GM19324 (cell line): ENCODE data around the gene CNTNAP5.

Experiments
- ATAC-seq: cut with Tn5 transposase; IDR thresholded peaks from one replicate; pipeline ENCODE4 v1.9.1; 2021; ENCODE audit warnings: mild to moderate bottlenecking, moderate library complexity; ENCODE audit not compliant: unreplicated experiment, low FRiP score

The CNTNAP5 gene

DNA sequence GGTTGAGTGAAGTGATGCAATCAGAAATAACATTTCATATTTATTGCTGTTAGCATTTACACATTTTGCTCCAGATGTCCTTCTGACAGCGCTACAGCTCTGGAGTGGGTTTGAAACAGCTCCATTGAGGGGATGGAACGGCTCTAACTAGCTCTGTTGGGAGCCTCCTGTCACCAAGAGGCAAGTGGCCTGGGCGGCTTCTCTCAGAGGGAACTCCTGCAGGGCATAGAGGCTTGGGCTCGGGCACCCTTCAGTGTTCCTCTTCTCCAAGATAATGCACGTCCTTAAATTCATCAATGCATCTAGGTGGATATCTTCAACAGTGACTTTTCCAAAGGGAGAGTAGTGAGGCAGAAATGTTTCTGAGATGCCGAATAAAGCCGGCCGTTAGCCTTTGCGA lies 122.5 kb downstream of the CNTNAP5 start:
- no peak for ATAC-seq

GRCh38 chr2:124149571-124149970 lies 124.5 kb downstream of the CNTNAP5 start:
- no peak for ATAC-seq

DNA sequence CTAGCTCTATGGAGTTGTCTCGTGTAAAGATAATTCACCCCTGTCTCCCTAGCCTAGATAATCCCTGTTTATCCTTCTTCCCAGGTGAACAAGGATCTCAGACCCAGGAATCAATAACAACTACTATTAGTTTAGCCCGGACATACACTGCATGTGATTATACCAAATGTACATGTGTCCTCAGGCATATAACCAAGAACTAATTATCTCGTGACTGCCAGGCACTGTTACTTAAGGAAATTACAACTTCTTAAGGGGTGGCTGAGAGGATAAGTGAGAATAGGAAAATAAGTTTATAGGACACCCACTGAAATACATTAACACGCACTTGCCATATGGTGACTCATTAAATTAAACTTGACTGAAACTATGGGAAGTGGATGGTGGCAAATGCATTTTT lies 126.6 kb downstream of the CNTNAP5 start:
- no peak for ATAC-seq

- ATAC-seq, result no peak
Observed at GRCh38 chr2:124153713-124154112, 128.6 kb downstream of the CNTNAP5 start.

- no peak for ATAC-seq
Observed at GRCh38 chr2:124159166-124159565, 134.1 kb downstream of the CNTNAP5 start.

DNA sequence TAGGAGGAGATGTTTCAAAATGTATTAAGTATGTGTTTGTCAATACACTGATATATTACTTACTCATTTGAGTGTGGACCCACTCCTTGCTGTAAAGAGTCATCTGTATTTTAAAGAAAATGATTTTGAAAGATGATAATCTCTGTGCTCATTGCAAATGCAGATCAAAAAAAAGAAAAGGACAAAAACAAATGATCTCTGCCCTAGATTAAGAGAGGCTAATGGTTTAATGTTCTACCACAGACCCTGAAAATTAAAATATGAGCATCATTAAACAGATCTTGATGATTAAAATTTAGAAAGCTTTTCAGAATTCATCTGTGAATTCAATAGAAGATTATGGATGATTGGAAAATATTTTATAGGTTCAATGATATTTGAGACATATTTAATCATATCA lies 136.5 kb downstream of the CNTNAP5 start:
- ATAC-seq, result no peak

GRCh38 chr2:124162256-124162655 lies 137.2 kb downstream of the CNTNAP5 start:
- no peak for ATAC-seq

- no peak for ATAC-seq
Observed at GRCh38 chr2:124163840-124164239, 138.8 kb downstream of the CNTNAP5 start.

- ATAC-seq, result no peak
Observed at GRCh38 chr2:124165698-124166097, 140.6 kb downstream of the CNTNAP5 start.

GRCh38 chr2:124171472-124172063 lies 146.5 kb downstream of the CNTNAP5 start:
- ATAC-seq, result no peak

DNA sequence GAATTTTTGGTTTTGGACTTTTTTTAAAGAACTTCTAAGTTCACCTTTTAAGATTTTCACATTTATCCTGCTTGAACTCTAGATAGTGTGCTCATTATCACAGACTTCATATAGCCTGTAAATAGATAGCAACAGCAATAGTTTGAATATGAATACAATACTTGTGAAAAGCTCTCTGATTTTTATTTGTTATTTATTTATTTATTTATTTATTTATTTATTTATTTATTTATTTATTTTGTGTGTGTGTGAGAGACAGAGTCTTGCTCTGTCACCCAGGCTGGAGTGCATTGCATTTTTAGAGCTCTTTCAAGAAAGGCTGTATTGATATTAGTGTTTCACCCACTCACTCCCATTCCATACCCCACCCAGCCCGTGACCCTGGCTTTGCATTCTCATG lies 153.6 kb downstream of the CNTNAP5 start:
- no peak for ATAC-seq

GRCh38 chr2:124180635-124181034 lies 155.5 kb downstream of the CNTNAP5 start:
- ATAC-seq, result no peak

DNA sequence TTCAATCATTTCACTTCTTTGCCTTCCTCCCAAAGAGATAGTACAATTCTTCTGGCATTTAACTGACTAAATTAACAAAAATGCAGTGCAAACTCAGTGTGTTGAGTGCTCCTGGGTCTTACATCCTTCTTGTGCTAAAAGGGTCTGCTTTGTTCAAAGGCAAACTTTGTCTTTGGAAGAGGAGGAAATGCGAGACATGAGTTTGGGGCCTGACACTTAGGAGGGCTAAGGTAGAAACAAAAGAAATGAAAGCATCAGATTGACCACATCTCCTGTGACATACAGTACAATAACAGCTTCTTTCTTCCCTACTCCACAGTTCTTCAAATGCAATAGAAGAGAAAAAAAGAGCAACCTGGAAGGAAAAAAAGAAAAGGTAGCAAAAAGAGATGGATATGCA lies 161.7 kb downstream of the CNTNAP5 start:
- ATAC-seq, result no peak

DNA sequence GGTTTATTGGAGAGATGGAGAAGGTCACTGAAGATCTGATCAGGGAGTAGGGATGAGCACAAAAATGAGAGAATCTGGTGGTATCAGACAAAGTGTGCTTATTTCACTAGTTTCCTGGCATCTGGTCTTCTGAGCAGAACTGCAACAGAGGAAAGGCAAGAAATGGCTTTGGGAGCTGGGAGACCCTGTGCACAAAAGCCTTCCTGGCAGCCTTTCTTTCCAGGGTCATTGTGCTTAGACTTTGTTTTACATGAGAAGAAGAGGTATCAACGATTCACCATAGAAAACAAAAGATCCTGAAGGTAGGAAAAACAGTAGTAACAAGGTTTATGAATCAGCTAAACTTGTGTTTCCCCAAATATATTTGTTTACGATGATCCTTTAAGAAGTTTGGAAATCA lies 162.9 kb downstream of the CNTNAP5 start:
- ATAC-seq, result no peak

DNA sequence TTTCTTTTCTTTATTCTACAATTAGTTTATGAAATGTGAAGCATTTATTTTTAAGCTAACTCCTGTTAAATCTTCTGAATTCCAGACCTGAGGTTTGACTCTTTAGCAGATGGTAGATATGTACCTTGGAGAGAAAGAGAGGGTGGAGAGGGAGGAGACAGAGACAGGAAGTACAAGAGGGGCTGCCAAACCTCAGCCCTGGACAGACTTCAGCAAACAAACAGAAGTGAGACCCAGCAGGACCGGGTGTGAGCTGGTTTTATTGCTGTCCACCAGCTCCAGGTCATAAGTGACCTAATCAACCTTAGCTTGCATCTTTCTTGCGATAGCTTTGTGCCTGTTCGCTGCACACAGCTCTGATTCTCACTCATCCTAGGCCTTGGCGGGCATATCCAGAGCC lies 168.6 kb downstream of the CNTNAP5 start:
- no peak for ATAC-seq

DNA sequence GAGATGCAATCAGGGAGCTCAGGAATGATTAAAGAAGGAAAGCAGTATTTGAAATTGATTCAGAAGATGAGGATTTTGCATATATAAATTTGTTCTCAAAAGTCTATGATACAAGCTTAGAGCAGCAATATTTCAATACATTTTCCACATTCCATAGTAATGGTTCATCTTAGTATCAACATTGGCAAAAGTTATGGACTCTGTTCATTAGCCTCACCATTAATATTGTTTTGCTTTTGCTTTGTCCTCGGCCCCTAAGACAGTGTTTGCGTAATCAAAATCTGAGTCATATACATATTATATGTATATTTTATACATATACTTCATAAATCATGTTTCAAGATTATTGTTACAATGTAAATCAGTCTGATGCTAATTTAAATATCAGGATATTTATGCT lies 176.6 kb downstream of the CNTNAP5 start:
- ATAC-seq, result no peak

- ATAC-seq, result no peak
Observed at GRCh38 chr2:124209441-124209840, 184.4 kb downstream of the CNTNAP5 start.

DNA sequence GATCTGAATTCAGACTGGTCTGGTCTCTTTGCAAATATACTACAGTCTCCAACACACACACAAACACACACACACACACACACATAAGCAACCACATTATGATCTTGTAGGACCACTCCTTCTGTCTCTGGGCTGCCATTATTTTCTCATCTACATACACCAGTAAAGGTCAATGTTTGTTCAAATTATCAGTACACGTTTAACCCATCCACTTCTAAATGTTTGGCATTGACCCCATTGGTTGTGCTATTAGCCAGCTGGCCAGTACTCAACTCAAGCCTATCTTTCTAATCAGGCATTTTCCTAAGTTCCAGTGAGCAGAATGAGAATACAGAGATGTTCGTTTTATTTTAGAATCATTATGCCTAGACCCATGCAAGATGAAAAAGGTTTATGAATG lies 186.4 kb downstream of the CNTNAP5 start:
- ATAC-seq, result no peak

- ATAC-seq, result no peak
Observed at GRCh38 chr2:124213977-124214587, 189.0 kb downstream of the CNTNAP5 start.

GRCh38 chr2:124246170-124246569 lies 221.1 kb downstream of the CNTNAP5 start:
- ATAC-seq, result no peak

DNA sequence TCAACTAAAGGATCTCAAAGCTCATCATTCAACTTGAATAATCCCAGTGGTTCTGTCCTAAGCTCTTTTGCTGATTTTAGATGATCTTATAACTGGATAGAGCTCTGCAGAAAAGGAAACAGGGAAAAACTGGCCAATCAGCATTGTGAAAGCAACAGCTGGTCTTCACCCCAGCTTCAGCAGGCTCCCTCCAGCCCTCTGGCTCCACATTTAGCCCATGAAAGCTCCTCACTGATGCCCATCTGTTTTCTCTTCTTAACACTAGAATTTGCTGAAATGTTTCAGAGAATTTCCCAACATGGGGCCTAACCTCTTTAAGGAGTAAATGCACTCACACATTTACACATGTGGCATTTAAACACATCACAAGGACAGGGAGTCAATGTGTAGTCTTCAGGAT lies 223.3 kb downstream of the CNTNAP5 start:
- no peak for ATAC-seq

- ATAC-seq, result no peak
Observed at GRCh38 chr2:124250433-124250832, 225.3 kb downstream of the CNTNAP5 start.

DNA sequence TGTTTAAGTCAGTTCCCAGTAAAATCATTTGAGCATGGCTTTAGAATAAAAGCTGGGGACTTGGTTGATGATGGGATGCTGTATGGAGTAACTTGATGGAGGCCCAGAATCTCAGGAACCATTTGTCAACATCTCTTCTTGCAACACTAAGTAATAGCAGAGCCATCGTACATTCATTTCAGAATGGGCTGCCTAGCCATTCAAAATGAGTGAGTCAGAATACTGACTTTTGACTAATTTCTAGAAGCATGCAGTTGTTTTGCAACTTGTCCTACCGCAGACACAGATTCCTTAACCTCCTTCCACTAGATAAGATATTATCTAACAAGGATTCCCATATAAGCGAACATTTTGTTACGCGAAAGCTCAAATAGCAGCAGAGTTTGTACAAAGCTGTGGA lies 229.5 kb downstream of the CNTNAP5 start:
- no peak for ATAC-seq
